Gastrocnemius medialis (tissue), 4 donors: ENCODE results near the gene VPS4A.

Experiments used
- POLR2A ChIP-seq, 2 donors: fragments of 450-650 bp; IDR thresholded peaks; one replicate each; pipeline ENCODE4 v1.6.1; 2017; ENCODE audit warnings: antibody characterized with exemption in 2 of 2, mild to moderate bottlenecking in 2 of 2, moderate library complexity in 2 of 2
- TF ChIP-seq, protein P1 (sequence below), 5 experiments: fragments of 450-650 bp in 3 of 5; fragments of 200-600 bp in 2 of 5; sonication (generic) in 2 of 5; IDR thresholded peaks in 4 of 5; conservative IDR thresholded peaks in 1 of 5; 1 replicate in 4 of 5; 2 replicates in 1 of 5; pipeline ENCODE4 v1.5.1; 2016 to 2019; ENCODE audit warnings: antibody characterized with exemption in 5 of 5, mild to moderate bottlenecking in 3 of 5, moderate library complexity in 3 of 5

DNA sequence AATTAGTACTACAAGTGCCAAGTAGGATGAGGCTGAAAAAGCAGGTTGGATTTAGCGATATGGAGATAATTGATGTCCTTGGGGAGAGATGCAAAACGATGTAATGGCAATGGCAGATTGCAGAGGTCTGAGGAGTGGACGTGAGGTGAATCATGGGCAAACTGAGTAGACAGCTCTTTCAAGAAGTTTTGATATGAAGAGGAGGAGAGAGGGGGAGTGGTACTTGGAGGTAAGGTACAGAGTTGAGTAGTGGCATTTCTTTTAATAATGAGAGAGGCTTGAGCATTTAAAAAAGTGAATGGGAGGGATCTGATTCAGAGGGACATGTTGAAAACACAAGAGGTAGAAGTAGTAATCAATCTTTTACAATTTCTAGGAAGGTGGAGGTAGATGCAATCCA lies 17.7 kb upstream of the VPS4A start:
- TF ChIP-seq, protein P1, sequence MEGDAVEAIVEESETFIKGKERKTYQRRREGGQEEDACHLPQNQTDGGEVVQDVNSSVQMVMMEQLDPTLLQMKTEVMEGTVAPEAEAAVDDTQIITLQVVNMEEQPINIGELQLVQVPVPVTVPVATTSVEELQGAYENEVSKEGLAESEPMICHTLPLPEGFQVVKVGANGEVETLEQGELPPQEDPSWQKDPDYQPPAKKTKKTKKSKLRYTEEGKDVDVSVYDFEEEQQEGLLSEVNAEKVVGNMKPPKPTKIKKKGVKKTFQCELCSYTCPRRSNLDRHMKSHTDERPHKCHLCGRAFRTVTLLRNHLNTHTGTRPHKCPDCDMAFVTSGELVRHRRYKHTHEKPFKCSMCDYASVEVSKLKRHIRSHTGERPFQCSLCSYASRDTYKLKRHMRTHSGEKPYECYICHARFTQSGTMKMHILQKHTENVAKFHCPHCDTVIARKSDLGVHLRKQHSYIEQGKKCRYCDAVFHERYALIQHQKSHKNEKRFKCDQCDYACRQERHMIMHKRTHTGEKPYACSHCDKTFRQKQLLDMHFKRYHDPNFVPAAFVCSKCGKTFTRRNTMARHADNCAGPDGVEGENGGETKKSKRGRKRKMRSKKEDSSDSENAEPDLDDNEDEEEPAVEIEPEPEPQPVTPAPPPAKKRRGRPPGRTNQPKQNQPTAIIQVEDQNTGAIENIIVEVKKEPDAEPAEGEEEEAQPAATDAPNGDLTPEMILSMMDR (IDR thresholded peaks at IDR 0.05 in 4 of 5, conservative IDR thresholded peaks at IDR 0.05 in 1 of 5) = no peak
- TF ChIP-seq POLR2A (IDR thresholded peaks at IDR 0.05) = no peak
